Measurements from ENCODE around the gene SEMA6A.

DNA sequence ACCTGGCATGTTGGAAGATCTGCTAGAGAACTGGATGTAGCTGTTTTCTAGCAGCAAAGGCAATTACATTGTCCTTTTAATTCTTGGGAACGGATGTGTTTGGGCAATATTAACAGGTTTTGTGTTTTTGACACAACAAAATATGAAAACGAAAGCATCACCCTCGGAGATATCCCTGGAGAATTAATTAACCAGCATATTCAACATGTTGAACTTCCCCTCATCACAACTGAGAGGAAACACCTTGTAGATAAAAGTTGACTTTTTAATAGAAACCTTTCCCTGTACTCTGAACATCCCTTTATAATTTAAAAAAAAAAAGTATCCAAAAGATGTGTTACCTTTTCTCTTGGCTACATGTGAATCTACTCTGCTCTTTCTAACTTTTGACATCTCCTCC lies 13.0 kb downstream of the SEMA6A start:
- TF ChIP-seq, protein P1, sequence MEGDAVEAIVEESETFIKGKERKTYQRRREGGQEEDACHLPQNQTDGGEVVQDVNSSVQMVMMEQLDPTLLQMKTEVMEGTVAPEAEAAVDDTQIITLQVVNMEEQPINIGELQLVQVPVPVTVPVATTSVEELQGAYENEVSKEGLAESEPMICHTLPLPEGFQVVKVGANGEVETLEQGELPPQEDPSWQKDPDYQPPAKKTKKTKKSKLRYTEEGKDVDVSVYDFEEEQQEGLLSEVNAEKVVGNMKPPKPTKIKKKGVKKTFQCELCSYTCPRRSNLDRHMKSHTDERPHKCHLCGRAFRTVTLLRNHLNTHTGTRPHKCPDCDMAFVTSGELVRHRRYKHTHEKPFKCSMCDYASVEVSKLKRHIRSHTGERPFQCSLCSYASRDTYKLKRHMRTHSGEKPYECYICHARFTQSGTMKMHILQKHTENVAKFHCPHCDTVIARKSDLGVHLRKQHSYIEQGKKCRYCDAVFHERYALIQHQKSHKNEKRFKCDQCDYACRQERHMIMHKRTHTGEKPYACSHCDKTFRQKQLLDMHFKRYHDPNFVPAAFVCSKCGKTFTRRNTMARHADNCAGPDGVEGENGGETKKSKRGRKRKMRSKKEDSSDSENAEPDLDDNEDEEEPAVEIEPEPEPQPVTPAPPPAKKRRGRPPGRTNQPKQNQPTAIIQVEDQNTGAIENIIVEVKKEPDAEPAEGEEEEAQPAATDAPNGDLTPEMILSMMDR (IDR thresholded peaks at IDR 0.05): no peak
- no peak for TF ChIP-seq POLR2A (IDR thresholded peaks at IDR 0.05)

Data from Peyer's patch (tissue), 4 donors.